ENCODE measurements around the gene GUCD1.

GUCD1 gene

DNA sequence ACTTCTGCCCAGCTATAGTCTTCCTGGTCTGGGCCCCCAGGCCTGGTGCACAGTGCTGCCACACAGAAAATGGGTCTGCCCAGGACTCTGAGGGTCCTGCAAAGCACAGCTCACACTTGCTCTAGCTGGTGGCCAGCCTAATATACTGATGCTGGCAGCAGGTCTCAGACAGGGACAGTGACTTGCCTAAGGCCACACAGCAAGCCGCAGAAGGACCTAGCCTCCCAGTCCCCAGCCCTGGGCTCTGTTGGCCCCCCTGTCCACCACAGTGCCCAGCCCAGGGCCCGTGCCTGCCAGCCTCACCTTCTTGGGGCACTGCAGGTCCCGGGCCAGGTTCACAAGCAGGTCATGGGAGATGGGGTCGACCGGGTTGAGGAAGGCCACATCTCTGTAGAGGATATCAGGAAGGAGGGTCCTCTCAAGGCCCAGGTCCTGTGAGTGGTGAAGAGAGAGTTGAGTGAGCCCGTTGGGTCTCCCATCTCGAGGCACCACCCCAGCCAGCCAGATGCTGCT is 34.6 kb upstream of the GUCD1 start:
- no peak for DNase-seq

DNA sequence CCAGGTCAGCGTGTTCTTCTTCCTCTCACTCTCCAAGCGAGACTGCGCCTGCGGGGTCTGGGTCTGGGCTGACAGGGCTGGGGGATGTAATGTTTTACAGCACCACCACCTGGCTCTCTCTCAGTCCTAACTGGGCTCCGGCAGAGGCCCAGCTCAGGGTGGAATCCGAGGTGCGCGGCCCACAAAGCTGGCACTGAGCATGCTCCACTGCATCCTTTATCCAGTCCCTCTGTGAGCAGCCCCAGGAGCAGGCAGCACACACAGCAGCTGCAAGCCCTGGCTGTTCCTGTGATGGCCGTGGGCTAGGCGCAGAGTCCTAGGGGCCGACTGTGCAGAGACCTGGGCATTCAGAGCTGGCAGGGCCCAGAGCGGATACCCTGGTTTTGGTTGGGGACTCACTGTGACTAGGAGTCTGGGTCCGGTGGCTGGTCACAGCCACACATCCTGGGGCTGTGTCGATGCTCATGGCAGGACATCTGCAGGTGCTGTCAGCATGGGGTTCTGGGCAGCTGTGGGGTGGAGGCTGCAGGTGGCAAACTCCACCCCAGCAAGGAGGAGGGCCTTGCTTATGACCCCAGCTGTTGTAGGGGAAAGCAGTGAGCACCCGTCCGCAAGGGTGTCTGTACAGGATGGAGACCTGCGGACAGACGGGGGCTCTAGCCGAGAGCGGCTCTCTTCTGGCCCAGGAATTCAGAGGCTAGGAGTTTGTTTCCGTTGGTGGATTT is 34.0 kb upstream of the GUCD1 start:
- DNase-seq = no peak

DNA sequence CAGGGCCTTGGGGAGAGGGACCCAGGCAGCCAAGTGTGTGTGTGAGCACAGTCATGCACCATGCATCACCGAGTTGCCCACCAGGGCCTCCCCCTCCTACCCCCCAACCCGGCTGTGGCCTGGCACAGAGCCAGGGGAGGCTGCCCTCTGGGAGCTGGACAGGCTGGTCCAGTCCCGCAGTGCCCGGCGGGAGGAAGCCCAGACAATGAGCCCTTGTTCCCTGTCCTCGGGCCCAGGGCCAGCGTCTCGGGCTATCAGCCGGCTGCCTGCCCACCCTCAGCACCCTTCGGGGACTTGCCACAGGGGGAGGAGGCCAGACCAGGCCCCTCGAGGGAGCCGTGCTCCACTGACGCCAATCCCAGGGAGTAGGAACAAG is 33.4 kb upstream of the GUCD1 start:
- no peak for DNase-seq

DNA sequence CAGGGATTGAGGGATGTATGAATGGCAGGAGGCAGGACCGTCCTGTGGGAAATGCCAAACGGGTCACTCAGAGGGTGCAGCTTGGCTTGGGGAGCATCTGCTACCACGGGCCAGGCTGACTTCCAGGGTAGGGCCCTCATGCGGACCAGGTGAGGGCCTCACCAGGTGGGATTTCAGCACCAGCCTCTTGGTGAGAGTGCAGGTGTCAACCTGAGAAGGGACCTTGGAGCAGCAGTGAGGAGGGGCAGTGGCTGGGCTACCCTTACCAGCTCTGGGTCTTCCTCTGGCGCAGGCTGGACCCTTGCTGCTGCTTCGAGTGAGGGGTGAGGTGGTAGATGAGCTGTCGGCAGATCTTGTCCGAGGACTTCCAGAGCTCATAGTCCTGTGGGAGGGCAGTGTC is 33.0 kb upstream of the GUCD1 start:
- no peak for DNase-seq

DNA sequence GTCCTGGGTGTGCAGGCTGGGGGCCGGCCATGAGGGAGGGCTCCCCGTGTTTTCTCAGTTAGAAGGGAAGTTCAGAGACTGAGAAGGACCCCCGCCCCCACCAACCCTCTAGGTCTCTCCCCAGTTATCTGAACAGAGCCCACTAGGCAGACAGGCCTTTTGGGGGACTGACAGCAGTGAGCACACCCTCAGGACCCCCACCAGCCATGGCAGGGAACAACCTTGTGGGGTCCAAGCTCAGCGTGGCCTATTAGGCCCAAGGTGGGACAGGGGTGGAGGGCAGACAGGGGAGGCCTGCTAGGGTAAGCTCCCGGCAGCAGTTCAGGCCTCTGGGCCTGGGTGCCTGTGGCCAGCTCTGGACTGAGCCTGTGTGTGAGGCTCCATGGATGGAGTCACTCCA is 32.3 kb upstream of the GUCD1 start:
- no peak for DNase-seq

DNA sequence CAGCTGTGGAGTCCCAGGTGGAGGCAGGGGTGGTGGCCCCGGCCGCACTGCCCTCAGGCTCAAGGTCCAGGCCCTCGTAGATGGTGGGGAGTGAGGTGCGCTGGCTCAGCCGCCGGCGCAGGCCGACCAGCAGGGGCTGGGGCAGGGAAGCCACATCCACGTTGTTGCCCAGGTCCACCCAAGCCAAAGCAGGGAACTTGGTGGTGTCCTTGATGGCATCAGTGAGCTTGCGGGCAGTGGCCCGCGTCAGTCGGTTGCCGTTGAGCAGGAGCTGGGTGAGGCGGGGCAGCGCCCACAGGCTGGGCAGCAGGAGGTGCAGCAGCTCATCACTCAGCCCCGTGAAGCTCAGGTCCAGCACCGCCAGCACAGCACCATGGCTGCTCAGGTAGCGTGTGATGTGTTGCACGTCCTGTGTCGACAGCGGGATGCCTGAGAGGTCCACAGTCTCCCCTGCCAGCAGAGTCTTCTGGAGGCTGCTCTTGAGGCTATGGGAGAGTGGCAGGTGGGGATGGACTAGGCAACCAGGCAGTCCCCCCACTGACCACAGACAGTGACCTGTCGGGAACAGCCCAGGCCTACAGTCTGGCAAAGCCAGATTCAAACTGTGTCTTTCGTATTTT is 31.1 kb upstream of the GUCD1 start:
- no peak for DNase-seq

DNA sequence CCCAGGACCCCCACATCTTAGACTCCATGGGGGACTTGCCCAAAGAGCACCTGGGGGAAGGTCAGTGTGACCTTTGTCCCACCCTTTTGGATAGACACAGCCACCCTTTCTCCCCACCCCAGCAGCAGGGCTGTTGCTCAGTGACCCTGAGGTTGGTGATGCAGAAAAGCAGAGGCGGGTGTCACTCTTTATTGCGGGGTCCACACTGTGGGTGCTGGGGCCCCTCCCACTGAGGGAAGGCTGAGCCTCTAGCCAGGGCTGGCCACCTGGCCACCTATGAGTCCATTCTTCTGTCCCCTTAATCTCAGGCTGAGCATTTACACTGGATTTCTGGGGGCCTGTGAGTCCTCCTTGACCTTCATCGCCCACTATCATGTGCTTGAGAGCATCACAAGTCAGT is 30.5 kb upstream of the GUCD1 start:
- DNase-seq = no peak

DNA sequence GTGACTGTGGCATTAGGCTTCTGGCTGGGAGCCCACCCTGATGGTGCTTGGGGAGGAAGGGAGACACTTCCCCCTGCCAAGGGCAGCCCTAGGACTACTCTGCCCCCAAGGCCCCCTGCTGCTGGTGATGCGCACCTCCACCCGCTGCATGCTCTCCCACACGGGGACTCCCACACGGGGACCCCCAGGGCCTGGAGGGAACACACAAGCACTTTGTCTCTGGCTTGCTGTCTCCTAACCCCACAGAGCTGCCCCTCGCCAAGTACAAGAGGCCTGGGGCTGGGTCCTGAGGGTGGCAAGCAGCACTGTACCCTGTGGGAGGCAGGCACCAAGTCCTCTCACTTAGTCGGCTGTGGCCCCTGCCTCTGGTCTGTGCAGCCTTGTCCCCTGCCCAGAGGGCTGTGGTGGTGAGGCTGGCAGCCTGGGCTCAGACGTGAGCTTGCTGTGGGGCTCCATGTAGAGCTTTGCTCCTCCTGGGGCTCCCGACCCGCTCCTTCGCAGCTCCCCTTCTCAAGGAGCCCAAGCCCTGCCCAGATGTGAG is 30.0 kb upstream of the GUCD1 start:
- DNase-seq = no peak

DNA sequence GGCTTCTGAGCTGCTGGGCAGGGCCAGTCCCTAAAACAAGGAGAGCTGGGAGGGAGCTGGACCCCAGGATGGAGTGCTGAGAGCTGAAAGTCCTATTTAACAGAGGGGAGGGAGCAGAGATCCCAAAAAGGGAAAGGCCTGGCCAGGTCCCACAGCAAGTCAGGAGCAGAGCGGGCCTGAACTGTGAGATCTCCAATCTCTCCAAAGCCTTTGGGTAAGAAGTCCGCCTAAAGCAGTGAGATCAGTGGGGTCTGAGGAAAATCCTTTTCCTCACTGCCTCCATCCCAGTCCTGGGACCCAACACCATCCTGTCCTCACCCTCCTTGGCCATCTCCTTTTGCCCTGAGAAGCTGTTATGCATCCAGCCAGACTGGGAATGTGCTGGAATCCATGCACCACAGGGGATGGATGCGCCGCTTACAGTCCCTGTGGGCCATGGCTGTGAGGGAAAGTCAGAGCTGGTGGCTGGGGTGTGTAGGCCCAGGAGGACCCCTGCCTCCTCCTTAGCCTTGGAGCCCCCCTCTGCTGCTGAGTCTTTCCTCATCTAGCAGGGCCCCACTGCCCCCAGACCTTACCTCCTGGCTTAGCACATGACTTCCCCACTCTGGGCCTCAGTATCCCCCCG is 29.3 kb upstream of the GUCD1 start:
- no peak for DNase-seq

DNA sequence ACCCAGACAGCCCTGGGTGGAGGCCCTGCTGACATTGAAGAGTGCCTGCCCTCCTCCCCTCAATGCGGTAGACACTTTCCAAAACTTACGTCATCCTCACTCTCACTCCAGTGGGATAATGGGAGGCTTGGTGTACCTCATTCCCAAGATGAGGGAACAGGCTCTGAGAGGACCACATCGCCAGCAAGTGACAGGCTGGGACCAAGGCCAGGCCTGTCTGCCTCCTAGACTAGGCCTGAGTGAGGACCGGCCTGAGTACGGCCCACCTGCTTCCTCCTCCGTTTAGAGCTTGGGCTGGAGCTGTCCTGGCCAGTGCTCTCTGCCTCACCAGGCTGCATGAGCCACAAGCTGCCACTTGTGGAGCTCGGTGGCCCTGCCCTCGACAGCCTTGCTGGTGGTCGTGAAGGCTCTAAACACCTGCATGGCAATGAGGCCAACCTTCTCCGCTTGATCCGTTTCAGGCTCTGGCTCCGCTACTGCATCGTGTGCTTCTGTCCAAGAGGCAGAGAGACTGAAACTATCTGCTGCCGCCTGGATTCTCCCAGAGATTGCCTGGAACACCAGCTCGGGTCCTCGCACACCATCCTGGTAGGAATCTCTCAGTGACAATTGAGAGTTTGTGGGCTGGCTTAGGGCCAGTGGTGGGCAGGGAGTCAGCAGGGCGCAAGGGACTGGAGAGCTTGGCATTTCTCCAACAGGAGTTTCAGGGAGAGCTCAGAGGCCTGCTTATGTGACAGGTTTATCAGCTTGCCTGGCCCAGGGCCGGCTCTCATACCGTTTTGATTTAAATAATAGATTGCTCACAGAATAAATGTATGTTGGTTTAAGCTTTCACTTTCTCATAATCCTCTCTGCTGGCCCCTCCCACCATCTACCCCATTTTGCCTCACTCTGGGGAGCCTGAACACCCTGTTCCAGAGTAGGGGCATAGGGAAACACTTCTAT is 28.6 kb upstream of the GUCD1 start:
- no peak for DNase-seq

DNA sequence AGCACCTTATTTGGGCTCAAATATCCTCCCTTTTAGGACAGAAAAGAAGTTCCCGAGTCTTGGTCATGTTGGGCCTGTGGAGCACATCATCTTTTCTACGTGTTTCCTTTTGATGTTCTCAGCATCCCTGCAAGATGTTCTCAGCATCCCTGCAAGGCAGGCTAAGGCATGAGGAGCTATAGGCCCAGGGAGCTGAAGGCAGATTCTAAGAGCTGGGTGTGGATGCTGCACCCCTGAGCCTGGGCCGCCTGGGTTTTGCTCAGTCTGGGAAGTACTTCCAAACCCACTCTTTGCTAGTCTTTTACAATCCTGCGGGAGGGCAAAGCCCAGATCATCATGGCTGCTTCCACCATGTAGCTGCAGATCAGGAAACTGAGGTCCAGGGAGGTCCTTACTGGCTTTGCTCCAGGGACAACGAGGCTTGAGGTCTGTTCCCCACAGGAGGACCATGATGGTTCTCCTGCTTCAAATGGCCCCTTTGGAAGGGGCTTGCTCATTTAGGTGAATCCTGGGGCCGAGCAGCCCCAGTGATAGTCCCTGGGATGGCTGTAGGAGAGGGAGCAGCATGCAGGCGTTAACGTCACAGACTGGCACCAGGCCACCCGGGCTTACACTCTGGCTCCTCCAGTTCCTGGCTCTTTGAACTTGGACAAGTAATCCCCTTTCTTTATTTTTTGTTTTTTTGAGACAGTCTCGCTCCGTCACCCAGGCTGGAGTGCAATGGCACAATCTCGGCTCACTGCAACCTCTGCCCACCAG is 27.3 kb upstream of the GUCD1 start:
- no peak for DNase-seq

DNA sequence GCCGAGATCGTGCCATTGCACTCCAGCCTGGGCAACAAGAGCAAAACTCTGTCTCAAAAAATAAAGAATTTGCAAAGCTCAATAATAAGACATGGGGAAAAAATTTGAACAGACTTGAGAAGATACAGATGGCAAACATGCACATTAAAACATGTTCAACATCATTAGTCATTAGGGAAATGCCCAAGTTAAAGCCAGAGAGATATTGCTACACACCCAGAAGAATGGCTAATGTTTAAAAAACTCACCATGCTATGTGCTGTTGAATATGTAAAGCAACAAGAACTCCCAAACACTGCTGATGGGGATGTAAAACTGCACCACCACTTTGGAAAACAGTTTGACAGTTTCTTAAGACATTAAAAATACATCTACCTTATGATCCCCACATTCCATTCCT is 25.3 kb upstream of the GUCD1 start:
- no peak for DNase-seq

DNA sequence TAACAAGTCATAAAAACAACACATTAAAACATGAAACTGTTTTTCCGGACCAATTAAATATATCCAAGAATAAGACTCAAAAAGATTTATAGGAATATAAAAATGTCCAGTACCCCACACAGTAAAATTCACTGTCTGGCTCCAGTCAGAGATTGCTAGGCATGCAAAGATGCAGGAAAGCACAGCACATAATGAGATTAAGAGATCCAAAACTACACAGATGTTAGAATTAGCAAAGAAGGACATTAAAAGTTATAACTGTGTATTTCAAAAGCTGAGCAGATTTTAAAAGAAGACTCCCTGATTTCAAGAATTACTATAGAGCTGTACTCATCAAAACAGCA is 24.3 kb upstream of the GUCD1 start:
- no peak for DNase-seq

DNA sequence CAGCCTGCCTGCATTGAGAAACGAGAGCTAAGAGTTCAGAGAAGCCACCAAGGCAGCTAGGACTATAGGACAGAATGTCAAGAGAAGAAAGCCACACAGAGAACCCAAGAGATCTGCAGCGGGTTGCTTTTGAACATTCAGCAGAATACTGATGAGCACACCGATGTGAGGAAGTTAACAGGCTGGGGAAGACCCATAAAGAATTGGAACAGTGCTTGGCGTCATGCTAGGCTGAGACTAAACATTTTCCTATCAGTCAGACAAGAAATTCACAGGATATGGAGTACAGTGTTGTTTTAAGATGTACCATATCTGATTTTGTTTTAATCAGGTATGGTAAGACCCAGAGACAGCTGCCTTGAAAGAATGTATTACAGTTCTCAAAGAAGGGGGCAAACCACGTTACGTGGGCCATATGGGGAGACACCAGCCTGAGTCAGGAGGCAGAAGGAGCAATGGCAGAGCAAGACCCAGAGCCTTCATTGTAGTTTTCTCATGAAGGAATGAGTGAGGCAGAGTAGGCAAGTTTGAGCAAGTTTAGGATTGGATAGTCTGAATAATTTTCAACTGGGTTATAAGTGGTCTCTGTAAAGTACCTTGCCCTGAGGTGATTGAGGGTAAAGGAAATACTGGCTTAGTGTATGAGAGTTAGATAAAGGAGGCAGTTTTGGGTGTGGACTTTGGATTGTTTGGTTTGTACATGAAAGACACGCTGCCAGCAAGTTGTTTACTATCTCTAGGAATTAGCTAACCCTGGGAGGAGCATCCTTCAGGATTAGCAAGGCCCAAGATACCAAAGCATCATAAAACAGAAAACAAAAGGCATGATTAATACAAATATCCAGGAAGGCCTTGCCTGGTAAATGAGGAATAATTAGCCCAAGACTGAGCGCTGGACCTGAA is 23.7 kb upstream of the GUCD1 start:
- DNase-seq = no peak

DNA sequence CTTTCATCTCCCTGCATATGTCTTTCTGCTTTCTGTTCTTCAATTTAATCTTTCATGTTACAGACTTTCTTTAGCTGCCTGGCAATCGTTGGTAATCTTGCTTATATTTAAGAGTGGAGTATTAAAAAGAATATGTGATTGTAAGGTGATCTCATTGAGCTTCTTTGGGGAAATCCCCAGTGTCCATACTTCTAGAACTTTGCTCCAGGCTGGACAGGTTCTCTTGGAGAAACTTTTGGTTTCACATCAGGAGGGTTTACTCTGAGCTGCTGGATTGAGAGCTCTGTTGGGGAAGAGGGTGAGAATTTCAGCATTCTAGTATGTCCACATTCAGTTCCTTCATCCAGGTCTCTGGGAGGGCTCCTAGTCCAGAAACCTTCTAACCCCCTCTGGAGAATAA is 21.8 kb upstream of the GUCD1 start:
- no peak for DNase-seq

DNA sequence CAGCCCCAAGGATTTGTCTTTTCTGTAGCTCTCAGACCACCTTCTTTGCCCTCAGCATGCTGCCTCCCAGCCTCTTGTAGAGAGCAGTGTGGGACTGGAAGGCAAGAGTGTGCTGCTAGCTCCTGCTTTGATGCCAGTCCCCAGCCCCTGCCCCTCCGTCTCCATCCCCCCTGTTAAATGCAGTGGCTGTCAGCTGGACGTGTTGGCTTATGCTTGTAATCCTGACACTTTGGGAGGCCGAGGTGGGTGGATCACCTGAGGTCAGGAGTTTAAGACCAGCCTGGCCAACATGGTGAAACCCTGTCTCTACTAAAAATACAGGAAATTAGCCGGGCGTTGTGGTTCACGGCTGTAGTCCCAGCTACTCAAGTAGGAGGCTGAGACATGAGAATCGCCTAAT is 16.3 kb upstream of the GUCD1 start:
- no peak for DNase-seq

DNA sequence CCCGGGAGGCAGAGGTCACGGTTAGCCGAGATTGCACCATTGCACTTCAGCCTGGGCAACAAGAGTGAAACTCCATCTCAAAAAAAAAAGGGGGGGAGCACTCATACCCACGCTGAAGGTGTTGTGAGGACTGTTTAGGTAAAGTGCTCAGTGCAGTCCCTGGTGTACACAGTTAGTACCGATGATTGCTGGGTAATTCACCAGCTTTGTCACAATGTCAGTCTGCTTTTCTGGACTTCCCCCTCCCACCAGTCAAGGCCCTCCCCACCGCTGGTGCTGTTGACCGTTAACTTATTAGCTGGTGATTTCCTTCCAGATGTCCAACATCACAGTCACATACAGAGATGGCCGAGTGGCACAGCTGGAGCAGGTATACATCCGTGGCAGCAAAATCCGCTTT is 12.7 kb upstream of the GUCD1 start:
- no peak for DNase-seq

DNA sequence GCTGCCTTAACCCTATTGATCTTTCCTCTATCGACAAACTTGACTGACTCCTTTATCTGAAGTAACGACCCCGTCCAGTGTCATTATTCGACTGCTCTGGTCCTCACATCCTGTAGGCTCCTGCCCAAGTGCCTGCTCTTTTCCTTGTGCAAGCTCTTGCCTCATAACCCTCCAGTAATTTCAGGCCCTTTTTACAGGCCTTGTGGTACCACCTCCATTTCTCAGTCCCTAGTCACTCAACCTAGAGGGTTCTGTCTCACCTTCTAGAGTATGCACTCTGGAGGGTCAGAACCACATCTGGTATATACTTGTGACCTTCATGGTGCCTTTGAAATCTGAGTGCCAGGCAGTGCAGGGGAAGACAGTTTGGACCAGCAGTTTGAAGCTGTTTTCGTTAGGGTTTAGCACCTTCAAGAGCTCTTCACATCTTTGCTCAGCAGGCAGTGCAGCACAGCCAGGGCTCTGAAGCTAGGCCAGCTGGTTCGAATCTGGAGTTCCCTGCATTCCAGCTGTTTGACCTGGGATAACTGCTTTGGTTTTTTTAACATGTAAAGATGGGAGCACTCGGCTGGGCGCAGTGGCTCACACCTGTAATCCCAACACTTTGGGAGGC is 12.1 kb upstream of the GUCD1 start:
- no peak for DNase-seq

DNA sequence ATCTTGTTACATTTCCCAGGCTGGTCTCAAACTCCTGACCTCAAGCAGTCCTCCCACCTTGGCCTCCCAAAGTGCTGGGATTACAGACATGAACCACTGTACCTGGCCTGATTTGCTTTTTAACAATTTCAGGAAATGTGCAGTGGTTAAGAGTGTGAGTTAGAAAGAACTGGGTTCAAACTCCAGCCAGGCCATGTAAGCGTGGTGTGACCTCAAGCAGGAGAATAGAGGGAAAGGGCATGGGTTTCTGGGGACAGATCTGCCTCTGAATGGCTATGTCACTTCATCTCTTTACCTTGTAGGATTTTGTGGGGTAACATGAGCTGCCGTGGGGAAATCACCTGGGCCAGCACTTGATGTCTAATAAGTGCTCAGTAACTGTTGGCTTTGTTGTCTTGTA is 10.1 kb upstream of the GUCD1 start:
- DNase-seq = no peak

DNA sequence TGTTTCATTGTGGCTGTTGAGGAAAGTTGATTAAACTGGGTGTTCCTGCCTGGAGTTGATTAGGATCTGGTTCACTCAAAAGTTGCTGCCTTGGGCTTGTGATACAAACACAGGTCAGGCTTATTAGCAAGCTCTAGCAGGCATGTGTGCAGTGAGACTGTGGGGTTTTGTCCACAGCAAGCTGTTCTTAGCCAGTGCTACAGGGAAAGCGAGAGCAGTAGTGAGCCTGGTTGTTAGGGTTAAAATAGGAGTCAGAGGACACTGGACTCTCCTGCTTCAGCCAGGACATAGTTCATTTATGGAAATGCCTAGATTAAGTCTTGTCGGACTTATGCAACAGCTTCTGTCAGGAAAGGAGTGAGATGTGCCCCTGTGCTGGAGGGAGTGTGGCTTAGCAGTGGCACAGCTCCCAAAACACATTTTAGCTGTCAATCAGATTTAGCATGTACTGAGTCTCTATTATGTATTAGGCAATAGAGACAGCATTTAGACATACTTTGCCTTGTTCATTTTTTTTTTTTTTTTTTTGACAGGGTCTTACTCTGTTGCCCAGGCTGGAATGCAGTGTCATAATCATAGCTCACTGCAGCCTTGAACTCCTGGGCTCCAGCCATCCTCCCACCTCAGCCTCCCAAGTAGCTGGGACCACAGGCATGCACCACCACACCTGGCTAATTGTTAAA is 9.6 kb upstream of the GUCD1 start:
- DNase-seq = no peak
